Peyer's patch (tissue), 4 donors: ENCODE measurements around the gene MOCS3. TPM values are rescaled to one million over a fixed set of nuclear protein-coding genes. Genes with fewer than 3 reads are reported as not detected.

ENCODE experiments used
- DNase-seq, 3 donors: peaks; one replicate each; pipeline ENCODE4 v3.0.0-alpha.2; 2017 to 2019
- H3K27ac ChIP-seq, 4 donors: fragments of 200-600 bp; sonication (generic); one replicate each; pipeline ENCODE4 v1.5.1; 2016 to 2019
- H3K27me3 ChIP-seq, 2 donors: fragments of 200-600 bp; sonication (generic); one replicate each; pipeline ENCODE4 v1.5.1; 2019
- H3K36me3 ChIP-seq, 3 donors: fragments of 200-600 bp; sonication (generic); one replicate each; pipeline ENCODE4 v1.5.1; 2016 to 2019
- H3K4me1 ChIP-seq, 4 donors: fragments of 200-600 bp; sonication (generic); one replicate each; pipeline ENCODE4 v1.5.1; 2016 to 2019
- H3K4me3 ChIP-seq, 4 donors: fragments of 200-600 bp; sonication (generic); 1 replicate in 3 of 4; 2 replicates in 1 of 4; pipeline ENCODE4 v1.5.1; 2016 to 2019; ENCODE audit warnings: mild to moderate bottlenecking in 1 of 4
- H3K9me3 ChIP-seq, 4 donors: fragments of 200-600 bp; sonication (generic); one replicate each; pipeline ENCODE4 v1.5.1; 2016 to 2019; ENCODE audit warnings: mild to moderate bottlenecking in 1 of 4
- POLR2A ChIP-seq, 2 donors: fragments of 450-650 bp; IDR thresholded peaks; one replicate each; pipeline ENCODE4 v1.5.1; 2017; ENCODE audit warnings: antibody characterized with exemption in 2 of 2, mild to moderate bottlenecking in 2 of 2, moderate library complexity in 2 of 2
- total RNA-seq, 4 donors: library from RNA; depleted of rRNA; stranded (reverse); fragments of >200 nt; gene quantifications; one replicate each; pipeline ENCODE4 v1.1.0, GENCODE V29; 2016
- TF ChIP-seq, protein P1 (sequence below), 6 experiments: fragments of 450-650 bp in 4 of 6; fragments of 200-600 bp in 2 of 6; sonication (generic) in 1 of 6; IDR thresholded peaks; one replicate each; pipeline ENCODE4 v1.5.1; 2017 to 2019; ENCODE audit warnings: antibody characterized with exemption in 6 of 6, mild to moderate bottlenecking in 3 of 6, moderate library complexity in 1 of 6

Gene MOCS3
- total RNA-seq, 4 donors from 2014 or later: 3.3 to 4.6 (median 3.7) TPM

- H3K36me3 ChIP-seq: no peaks in the 10 kb centered on the region
- H3K27ac ChIP-seq: no peak overlapping the region
- no peak for DNase-seq
- no peak overlapping the region for H3K4me3 ChIP-seq
- peaks cover 0 to 9% (median 0%) of the 10 kb centered on the region in 4 donors for H3K4me1 ChIP-seq
- no peaks in the 10 kb centered on the region for H3K9me3 ChIP-seq
- no peak for TF ChIP-seq POLR2A (IDR thresholded peaks at IDR 0.05)
- TF ChIP-seq, protein P1, sequence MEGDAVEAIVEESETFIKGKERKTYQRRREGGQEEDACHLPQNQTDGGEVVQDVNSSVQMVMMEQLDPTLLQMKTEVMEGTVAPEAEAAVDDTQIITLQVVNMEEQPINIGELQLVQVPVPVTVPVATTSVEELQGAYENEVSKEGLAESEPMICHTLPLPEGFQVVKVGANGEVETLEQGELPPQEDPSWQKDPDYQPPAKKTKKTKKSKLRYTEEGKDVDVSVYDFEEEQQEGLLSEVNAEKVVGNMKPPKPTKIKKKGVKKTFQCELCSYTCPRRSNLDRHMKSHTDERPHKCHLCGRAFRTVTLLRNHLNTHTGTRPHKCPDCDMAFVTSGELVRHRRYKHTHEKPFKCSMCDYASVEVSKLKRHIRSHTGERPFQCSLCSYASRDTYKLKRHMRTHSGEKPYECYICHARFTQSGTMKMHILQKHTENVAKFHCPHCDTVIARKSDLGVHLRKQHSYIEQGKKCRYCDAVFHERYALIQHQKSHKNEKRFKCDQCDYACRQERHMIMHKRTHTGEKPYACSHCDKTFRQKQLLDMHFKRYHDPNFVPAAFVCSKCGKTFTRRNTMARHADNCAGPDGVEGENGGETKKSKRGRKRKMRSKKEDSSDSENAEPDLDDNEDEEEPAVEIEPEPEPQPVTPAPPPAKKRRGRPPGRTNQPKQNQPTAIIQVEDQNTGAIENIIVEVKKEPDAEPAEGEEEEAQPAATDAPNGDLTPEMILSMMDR (IDR thresholded peaks at IDR 0.05): no peak
- no peaks in the 10 kb centered on the region for H3K27me3 ChIP-seq
Measured at GRCh38 chr20:51004305-51004727, 45.7 kb downstream of the MOCS3 start.

- no peak for DNase-seq
- Histone ChIP-seq H3K36me3 (peaks cover 0 to 1% (median 0%) of the 10 kb centered on the region in 3 donors), H3K4me1 (peaks cover 0 to 10% (median 0%) of the 10 kb centered on the region in 4 donors), H3K4me3 (no peak overlapping the region), H3K27me3 (no peaks in the 10 kb centered on the region), H3K27ac (no peak overlapping the region), H3K9me3 (no peaks in the 10 kb centered on the region)
- no peak for TF ChIP-seq POLR2A (IDR thresholded peaks at IDR 0.05)
- TF ChIP-seq, protein P1 (IDR thresholded peaks at IDR 0.05): no peak
Measured at GRCh38 chr20:51004781-51005180, 46.2 kb downstream of the MOCS3 start.

DNA sequence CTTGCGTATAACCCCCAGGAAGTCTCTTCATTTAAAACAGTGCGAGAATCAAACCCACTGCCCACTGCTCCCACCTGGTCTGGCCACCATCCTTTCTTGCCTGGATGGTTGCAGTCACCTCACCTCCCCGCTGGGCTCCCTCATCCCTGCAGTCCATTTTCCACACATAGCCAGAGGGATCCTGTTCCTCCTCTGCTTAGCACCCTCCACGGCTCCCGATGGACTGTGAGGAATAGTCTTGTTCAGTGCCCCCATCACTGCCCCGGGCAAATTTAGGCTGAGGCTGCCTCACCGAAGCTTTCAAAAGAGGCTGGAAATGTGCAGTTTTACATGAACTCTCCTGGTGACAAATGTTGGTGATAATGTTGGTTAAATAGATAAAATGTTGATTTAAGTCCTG lies 46.6 kb downstream of the MOCS3 start:
- no peak for DNase-seq
- H3K27me3 ChIP-seq: no peaks in the 10 kb centered on the region
- H3K4me1 ChIP-seq: peaks cover 0 to 10% (median 0%) of the 10 kb centered on the region in 4 donors
- no peak overlapping the region for H3K4me3 ChIP-seq
- TF ChIP-seq, protein P1 (IDR thresholded peaks at IDR 0.05): no peak
- no peak for TF ChIP-seq POLR2A (IDR thresholded peaks at IDR 0.05)
- no peaks in the 10 kb centered on the region for H3K9me3 ChIP-seq
- H3K27ac ChIP-seq: no peak overlapping the region
- H3K36me3 ChIP-seq: peaks cover 0 to 2% (median 0%) of the 10 kb centered on the region in 3 donors

- H3K36me3 ChIP-seq: peaks cover 0 to 2% (median 0%) of the 10 kb centered on the region in 3 donors
- no peaks in the 10 kb centered on the region for H3K9me3 ChIP-seq
- peak overlapping the region in 1 of 4 donors; percentile 47 for H3K27ac ChIP-seq
- DNase-seq: peak in 2 of 3 donors; percentile 73 to 85
- H3K4me1 ChIP-seq: peaks cover 0 to 10% (median 0%) of the 10 kb centered on the region in 4 donors
- no peaks in the 10 kb centered on the region for H3K27me3 ChIP-seq
- H3K4me3 ChIP-seq: no peak overlapping the region
- TF ChIP-seq, protein P1 (IDR thresholded peaks at IDR 0.05): no peak
- no peak for TF ChIP-seq POLR2A (IDR thresholded peaks at IDR 0.05)
Measured at GRCh38 chr20:51008718-51009117, 50.1 kb downstream of the MOCS3 start.

GRCh38 chr20:51009303-51010042 lies 50.9 kb downstream of the MOCS3 start:
- Histone ChIP-seq H3K4me3 (no peak overlapping the region), H3K9me3 (no peaks in the 10 kb centered on the region), H3K36me3 (peaks cover 0 to 2% (median 0%) of the 10 kb centered on the region in 3 donors), H3K4me1 (peaks cover 0 to 15% (median 0%) of the 10 kb centered on the region in 4 donors), H3K27me3 (no peaks in the 10 kb centered on the region), H3K27ac (peak overlapping the region in 1 of 4 donors; percentile 47)
- TF ChIP-seq, protein P1 (IDR thresholded peaks at IDR 0.05): no peak
- no peak for TF ChIP-seq POLR2A (IDR thresholded peaks at IDR 0.05)
- DNase-seq: no peak
